ENCODE measurements around the gene STXBP6. TPM values are rescaled to one million over a fixed set of nuclear protein-coding genes. Genes with fewer than 3 reads are reported as not detected.

STXBP6 gene
- total and polyA plus RNA-seq, 2 of the 13 experiments (the other 11 are each of a cell fraction or from before 2014, with no cell fraction given): 35.3 to 42.8 TPM

- TF ChIP-seq, protein P1, sequence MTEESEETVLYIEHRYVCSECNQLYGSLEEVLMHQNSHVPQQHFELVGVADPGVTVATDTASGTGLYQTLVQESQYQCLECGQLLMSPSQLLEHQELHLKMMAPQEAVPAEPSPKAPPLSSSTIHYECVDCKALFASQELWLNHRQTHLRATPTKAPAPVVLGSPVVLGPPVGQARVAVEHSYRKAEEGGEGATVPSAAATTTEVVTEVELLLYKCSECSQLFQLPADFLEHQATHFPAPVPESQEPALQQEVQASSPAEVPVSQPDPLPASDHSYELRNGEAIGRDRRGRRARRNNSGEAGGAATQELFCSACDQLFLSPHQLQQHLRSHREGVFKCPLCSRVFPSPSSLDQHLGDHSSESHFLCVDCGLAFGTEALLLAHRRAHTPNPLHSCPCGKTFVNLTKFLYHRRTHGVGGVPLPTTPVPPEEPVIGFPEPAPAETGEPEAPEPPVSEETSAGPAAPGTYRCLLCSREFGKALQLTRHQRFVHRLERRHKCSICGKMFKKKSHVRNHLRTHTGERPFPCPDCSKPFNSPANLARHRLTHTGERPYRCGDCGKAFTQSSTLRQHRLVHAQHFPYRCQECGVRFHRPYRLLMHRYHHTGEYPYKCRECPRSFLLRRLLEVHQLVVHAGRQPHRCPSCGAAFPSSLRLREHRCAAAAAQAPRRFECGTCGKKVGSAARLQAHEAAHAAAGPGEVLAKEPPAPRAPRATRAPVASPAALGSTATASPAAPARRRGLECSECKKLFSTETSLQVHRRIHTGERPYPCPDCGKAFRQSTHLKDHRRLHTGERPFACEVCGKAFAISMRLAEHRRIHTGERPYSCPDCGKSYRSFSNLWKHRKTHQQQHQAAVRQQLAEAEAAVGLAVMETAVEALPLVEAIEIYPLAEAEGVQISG (CRISPR knock-in tag; IDR thresholded peaks at IDR 0.05): peak; percentile 99
- peak; percentile 79; the same call in 1 of the 2 replicates for TF ChIP-seq ZNF615 (CRISPR knock-in tag; IDR thresholded peaks at IDR 0.05; ENCODE audit: borderline replicate concordance)
- peak; percentile 52 for TF ChIP-seq POLR2G (IDR thresholded peaks at IDR 0.05; ENCODE audit: low read depth, low read length)
- peak; percentile 85 for TF ChIP-seq ZFX (CRISPR knock-in tag; IDR thresholded peaks at IDR 0.05; ENCODE audit: low read depth)
- no peak for TF ChIP-seq ZNF142 (CRISPR knock-in tag; IDR thresholded peaks at IDR 0.05)
- TF ChIP-seq, protein P2, sequence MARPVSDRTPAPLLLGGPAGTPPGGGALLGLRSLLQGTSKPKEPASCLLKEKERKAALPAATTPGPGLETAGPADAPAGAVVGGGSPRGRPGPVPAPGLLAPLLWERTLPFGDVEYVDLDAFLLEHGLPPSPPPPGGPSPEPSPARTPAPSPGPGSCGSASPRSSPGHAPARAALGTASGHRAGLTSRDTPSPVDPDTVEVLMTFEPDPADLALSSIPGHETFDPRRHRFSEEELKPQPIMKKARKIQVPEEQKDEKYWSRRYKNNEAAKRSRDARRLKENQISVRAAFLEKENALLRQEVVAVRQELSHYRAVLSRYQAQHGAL (CRISPR knock-in tag; IDR thresholded peaks at IDR 0.05; ENCODE audit: not compliant biosample characterization): no peak
- TF ChIP-seq, protein P3, sequence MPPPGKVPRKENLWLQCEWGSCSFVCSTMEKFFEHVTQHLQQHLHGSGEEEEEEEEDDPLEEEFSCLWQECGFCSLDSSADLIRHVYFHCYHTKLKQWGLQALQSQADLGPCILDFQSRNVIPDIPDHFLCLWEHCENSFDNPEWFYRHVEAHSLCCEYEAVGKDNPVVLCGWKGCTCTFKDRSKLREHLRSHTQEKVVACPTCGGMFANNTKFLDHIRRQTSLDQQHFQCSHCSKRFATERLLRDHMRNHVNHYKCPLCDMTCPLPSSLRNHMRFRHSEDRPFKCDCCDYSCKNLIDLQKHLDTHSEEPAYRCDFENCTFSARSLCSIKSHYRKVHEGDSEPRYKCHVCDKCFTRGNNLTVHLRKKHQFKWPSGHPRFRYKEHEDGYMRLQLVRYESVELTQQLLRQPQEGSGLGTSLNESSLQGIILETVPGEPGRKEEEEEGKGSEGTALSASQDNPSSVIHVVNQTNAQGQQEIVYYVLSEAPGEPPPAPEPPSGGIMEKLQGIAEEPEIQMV (CRISPR knock-in tag; IDR thresholded peaks at IDR 0.05; ENCODE audit: low read depth): no peak
- TF ChIP-seq, protein P4, sequence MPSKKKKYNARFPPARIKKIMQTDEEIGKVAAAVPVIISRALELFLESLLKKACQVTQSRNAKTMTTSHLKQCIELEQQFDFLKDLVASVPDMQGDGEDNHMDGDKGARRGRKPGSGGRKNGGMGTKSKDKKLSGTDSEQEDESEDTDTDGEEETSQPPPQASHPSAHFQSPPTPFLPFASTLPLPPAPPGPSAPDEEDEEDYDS (CRISPR knock-in tag; IDR thresholded peaks at IDR 0.05): peak; percentile 25; the same call in 1 of the 2 replicates
- TF ChIP-seq ZNF512B (CRISPR knock-in tag; IDR thresholded peaks at IDR 0.05; ENCODE audit: borderline replicate concordance): no peak
- peak; percentile 98 for TF ChIP-seq ZSCAN5A (CRISPR knock-in tag; IDR thresholded peaks at IDR 0.05; ENCODE audit: borderline replicate concordance)
- TF ChIP-seq NCOA5 (CRISPR knock-in tag; IDR thresholded peaks at IDR 0.05): no peak
Observed at GRCh38 chr14:25032092-25032784, 17.7 kb downstream of the STXBP6 start (continued).

All from HepG2 (cell line).